Activated CD4-positive, alpha-beta T cell treated with anti-CD3 and anti-CD28 coated beads, Interleukin-2, amount 10 ng/mL, durations not matched to agents 24 days and 14 days (primary cell): ENCODE data around the gene ELSPBP1. TPM values are rescaled to one million over a fixed set of nuclear protein-coding genes. Genes with fewer than 3 reads are reported as not detected.
"Not testable (repeated sequence)": the region's sequence is repeated elsewhere in the genome, so short reads cannot be mapped to it uniquely, and the experiment has no call there.

Experiments used
- DNase-seq: peaks from one replicate; pipeline ENCODE4 v3.0.0; 2022
- H3K27ac Mint-ChIP-seq: one replicate; pipeline ENCODE4 v1.8.0; 2022; ENCODE audit warnings: mild to moderate bottlenecking, mixed read lengths
- H3K27me3 Mint-ChIP-seq: one replicate; pipeline ENCODE4 v1.8.0; 2022; ENCODE audit warnings: mixed read lengths
- H3K36me3 Mint-ChIP-seq: one replicate; pipeline ENCODE4 v1.8.0; 2022; ENCODE audit warnings: low read depth, mild to moderate bottlenecking, mixed read lengths
- H3K4me1 Mint-ChIP-seq: one replicate; pipeline ENCODE4 v1.8.0; 2021; ENCODE audit warnings: mixed read lengths
- H3K4me3 Mint-ChIP-seq: one replicate; pipeline ENCODE4 v1.8.0; 2022; ENCODE audit warnings: mild to moderate bottlenecking, moderate library complexity, mixed read lengths
- H3K9me3 Mint-ChIP-seq: one replicate; pipeline ENCODE4 v1.8.0; 2021; ENCODE audit warnings: mixed read lengths
- intact Hi-C: fragments of 100-400 bp; cut with micrococcal nuclease; formaldehyde crosslinking; loops from one replicate; pipeline ENCODE4 v1.15.1; 2023
- total RNA-seq: library from RNA; stranded (reverse); gene quantifications from 2 replicates; pipeline ENCODE4 v1.2.3, GENCODE V29; 2022

Gene ELSPBP1
- not detected in 2 replicates for total RNA-seq

- no peak within 1 kb of the TSS for H3K4me3 Mint-ChIP-seq
- H3K4me1 Mint-ChIP-seq: no peaks in the 10 kb centered on the region
- H3K36me3 Mint-ChIP-seq: no peaks in the 10 kb centered on the region
- DNase-seq: no peak
- no peak within 1 kb of the TSS for H3K27ac Mint-ChIP-seq
- intact Hi-C loops: no loop called here
- peaks cover 13% of the 10 kb centered on the region for H3K27me3 Mint-ChIP-seq
- H3K9me3 Mint-ChIP-seq: peaks cover 7% of the 10 kb centered on the region
Measured at GRCh38 chr19:47994209-47994802, at the start of gene ELSPBP1. Gene ELSPBP1, plus strand, starts transcription at chr19:47994632. Its CDS starts 14,036 bp downstream, at chr19:48008668.

GRCh38 chr19:47949852-47950521, 44.4 kb upstream of the ELSPBP1 start:
- intact Hi-C loops, H3K4me3 Mint-ChIP-seq, H3K36me3 Mint-ChIP-seq, H3K4me1 Mint-ChIP-seq, H3K27me3 Mint-ChIP-seq, H3K9me3 Mint-ChIP-seq, H3K27ac Mint-ChIP-seq: not testable (repeated sequence)
- DNase-seq: peak; percentile 78

- H3K4me3 Mint-ChIP-seq, intact Hi-C loops, H3K4me1 Mint-ChIP-seq, H3K27ac Mint-ChIP-seq, H3K27me3 Mint-ChIP-seq, H3K9me3 Mint-ChIP-seq, DNase-seq, H3K36me3 Mint-ChIP-seq: not testable (repeated sequence)
Measured at GRCh38 chr19:47952132-47952531, 42.3 kb upstream of the ELSPBP1 start.

- H3K27me3 Mint-ChIP-seq, H3K4me3 Mint-ChIP-seq, H3K27ac Mint-ChIP-seq, DNase-seq, H3K9me3 Mint-ChIP-seq, H3K36me3 Mint-ChIP-seq, intact Hi-C loops, H3K4me1 Mint-ChIP-seq: not testable (repeated sequence)
Measured at GRCh38 chr19:47955936-47956335, 38.5 kb upstream of the ELSPBP1 start.

GRCh38 chr19:47973529-47973928, 20.9 kb upstream of the ELSPBP1 start:
- H3K36me3 Mint-ChIP-seq: no peaks in the 10 kb centered on the region
- H3K9me3 Mint-ChIP-seq: no peaks in the 10 kb centered on the region
- intact Hi-C loops: no loop called here
- no peaks in the 10 kb centered on the region for H3K4me1 Mint-ChIP-seq
- H3K4me3 Mint-ChIP-seq: no peak overlapping the region
- H3K27ac Mint-ChIP-seq: no peak overlapping the region
- no peak for DNase-seq
- H3K27me3 Mint-ChIP-seq: peaks cover 10% of the 10 kb centered on the region

- DNase-seq: no peak
- Mint-ChIP-seq H3K4me1 (no peaks in the 10 kb centered on the region), H3K27ac (no peak overlapping the region), H3K27me3 (peaks cover 10% of the 10 kb centered on the region), H3K9me3 (peaks cover 5% of the 10 kb centered on the region), H3K4me3 (no peak overlapping the region), H3K36me3 (no peaks in the 10 kb centered on the region)
- intact Hi-C loops: no loop called here
Measured at GRCh38 chr19:47991191-47991808, 3.1 kb upstream of the ELSPBP1 start.

- Mint-ChIP-seq H3K9me3 (peaks cover 7% of the 10 kb centered on the region), H3K36me3 (no peaks in the 10 kb centered on the region)
- intact Hi-C loops: no loop called here
Measured at GRCh38 chr19:47992070-47992469, 2.4 kb upstream of the ELSPBP1 start, which contains the start of gene BSPH1. Gene BSPH1, minus strand, starts transcription at chr19:47992170. Its CDS starts 89 bp downstream, at chr19:47992081.

GRCh38 chr19:47996230-47996727, 1.8 kb downstream of the ELSPBP1 start:
- no peaks in the 10 kb centered on the region for H3K36me3 Mint-ChIP-seq
- H3K9me3 Mint-ChIP-seq: peaks cover 7% of the 10 kb centered on the region
- H3K4me1 Mint-ChIP-seq: no peaks in the 10 kb centered on the region
- intact Hi-C loops: no loop called here
- H3K27ac Mint-ChIP-seq: no peak overlapping the region
- no peak overlapping the region for H3K4me3 Mint-ChIP-seq
- no peak for DNase-seq
- H3K27me3 Mint-ChIP-seq: peaks cover 7% of the 10 kb centered on the region

More at GRCh38 chr19:47992070-47992469, 2.4 kb upstream of the ELSPBP1 start, which contains the start of gene BSPH1:
- Mint-ChIP-seq H3K27me3 (peaks cover 12% of the 10 kb centered on the region), H3K4me3 (no peak within 1 kb of the TSS), H3K4me1 (no peaks in the 10 kb centered on the region), H3K27ac (no peak within 1 kb of the TSS)
- no peak for DNase-seq

- Mint-ChIP-seq H3K36me3 (no peaks in the 10 kb centered on the region), H3K27ac (no peak overlapping the region), H3K4me3 (no peak overlapping the region), H3K9me3 (peaks cover 7% of the 10 kb centered on the region), H3K27me3 (peaks cover 5% of the 10 kb centered on the region), H3K4me1 (no peaks in the 10 kb centered on the region)
- no peak for DNase-seq
- intact Hi-C loops: no loop called here
Measured at GRCh38 chr19:47998800-47999199, 4.4 kb downstream of the ELSPBP1 start.

- H3K27ac Mint-ChIP-seq: no peak overlapping the region
- intact Hi-C loops: no loop called here
Measured at GRCh38 chr19:48000846-48001245, 6.4 kb downstream of the ELSPBP1 start.

GRCh38 chr19:48004236-48004635, 9.8 kb downstream of the ELSPBP1 start:
- no peak for DNase-seq
- intact Hi-C loops: no loop called here
- no peaks in the 10 kb centered on the region for H3K36me3 Mint-ChIP-seq
- H3K27ac Mint-ChIP-seq: no peak overlapping the region
- H3K27me3 Mint-ChIP-seq: no peaks in the 10 kb centered on the region
- no peak overlapping the region for H3K4me3 Mint-ChIP-seq
- no peaks in the 10 kb centered on the region for H3K9me3 Mint-ChIP-seq
- H3K4me1 Mint-ChIP-seq: no peaks in the 10 kb centered on the region

More at GRCh38 chr19:48000846-48001245, 6.4 kb downstream of the ELSPBP1 start:
- H3K4me3 Mint-ChIP-seq: no peak overlapping the region
- H3K4me1 Mint-ChIP-seq: no peaks in the 10 kb centered on the region
- H3K27me3 Mint-ChIP-seq: peaks cover 5% of the 10 kb centered on the region
- DNase-seq: no peak
- H3K36me3 Mint-ChIP-seq: no peaks in the 10 kb centered on the region
- peaks cover 7% of the 10 kb centered on the region for H3K9me3 Mint-ChIP-seq

GRCh38 chr19:48006762-48007161, 12.3 kb downstream of the ELSPBP1 start:
- Mint-ChIP-seq H3K9me3 (no peaks in the 10 kb centered on the region), H3K4me3 (no peak overlapping the region), H3K27ac (no peak overlapping the region), H3K27me3 (no peaks in the 10 kb centered on the region), H3K36me3 (no peaks in the 10 kb centered on the region), H3K4me1 (no peaks in the 10 kb centered on the region)
- no peak for DNase-seq
- intact Hi-C loops: no loop called here

GRCh38 chr19:48010932-48011758, 16.7 kb downstream of the ELSPBP1 start:
- no peaks in the 10 kb centered on the region for H3K36me3 Mint-ChIP-seq
- H3K27ac Mint-ChIP-seq: no peak overlapping the region
- H3K27me3 Mint-ChIP-seq: no peaks in the 10 kb centered on the region
- H3K4me1 Mint-ChIP-seq: no peaks in the 10 kb centered on the region
- intact Hi-C loops: no loop called here
- H3K9me3 Mint-ChIP-seq: no peaks in the 10 kb centered on the region
- no peak overlapping the region for H3K4me3 Mint-ChIP-seq
- DNase-seq: no peak
